ENCODE data around the gene C20orf204. TPM values are rescaled to one million over a fixed set of nuclear protein-coding genes. Genes with fewer than 3 reads are reported as not detected.

C20orf204 gene
- total RNA-seq, 1 donor from 2014 or later = under 0.01 TPM

GRCh38 chr20:64065974-64066343 lies 30.0 kb downstream of the C20orf204 start:
- peak; percentile 49 for DNase-seq (ENCODE audit: low read depth)
- no peak overlapping the region for H3K4me3 ChIP-seq (ENCODE audit: low read depth, low read length)
- no peak for TF ChIP-seq CTCF (conservative IDR thresholded peaks at IDR 0.05; ENCODE audit: low read depth, low read length)

- no peak for DNase-seq (ENCODE audit: low read depth)
- H3K4me3 ChIP-seq (ENCODE audit: low read depth, low read length) = no peak overlapping the region
- no peak for TF ChIP-seq CTCF (conservative IDR thresholded peaks at IDR 0.05; ENCODE audit: low read depth, low read length)
Measured at GRCh38 chr20:64067005-64067632, 31.1 kb downstream of the C20orf204 start.

GRCh38 chr20:64067733-64068307 lies 31.8 kb downstream of the C20orf204 start:
- no peak for DNase-seq (ENCODE audit: low read depth)
- TF ChIP-seq CTCF (conservative IDR thresholded peaks at IDR 0.05; ENCODE audit: low read depth, low read length) = no peak
- H3K4me3 ChIP-seq (ENCODE audit: low read depth, low read length) = no peak overlapping the region

- TF ChIP-seq CTCF (conservative IDR thresholded peaks at IDR 0.05; ENCODE audit: low read depth, low read length) = no peak
Measured at GRCh38 chr20:64068386-64069208, 32.6 kb downstream of the C20orf204 start.

GRCh38 chr20:64069209-64069613 lies 33.2 kb downstream of the C20orf204 start:
- DNase-seq (ENCODE audit: low read depth) = no peak
- H3K4me3 ChIP-seq (ENCODE audit: low read depth, low read length) = no peak overlapping the region
- TF ChIP-seq CTCF (conservative IDR thresholded peaks at IDR 0.05; ENCODE audit: low read depth, low read length) = no peak

More at GRCh38 chr20:64068386-64069208, 32.6 kb downstream of the C20orf204 start:
- H3K4me3 ChIP-seq (ENCODE audit: low read depth, low read length) = no peak overlapping the region
- no peak for DNase-seq (ENCODE audit: low read depth)

- no peak for DNase-seq (ENCODE audit: low read depth)
- peak; percentile 83 for TF ChIP-seq CTCF (conservative IDR thresholded peaks at IDR 0.05; ENCODE audit: low read depth, low read length)
- H3K4me3 ChIP-seq (ENCODE audit: low read depth, low read length) = no peak overlapping the region
Measured at GRCh38 chr20:64069614-64070243, 33.7 kb downstream of the C20orf204 start.
